ENCODE data around the gene STAT5B. TPM values are rescaled to one million over a fixed set of nuclear protein-coding genes. Genes with fewer than 3 reads are reported as not detected.

Gene STAT5B
- total RNA-seq, 1 experiment from 2014 or later = 102 TPM

DNA sequence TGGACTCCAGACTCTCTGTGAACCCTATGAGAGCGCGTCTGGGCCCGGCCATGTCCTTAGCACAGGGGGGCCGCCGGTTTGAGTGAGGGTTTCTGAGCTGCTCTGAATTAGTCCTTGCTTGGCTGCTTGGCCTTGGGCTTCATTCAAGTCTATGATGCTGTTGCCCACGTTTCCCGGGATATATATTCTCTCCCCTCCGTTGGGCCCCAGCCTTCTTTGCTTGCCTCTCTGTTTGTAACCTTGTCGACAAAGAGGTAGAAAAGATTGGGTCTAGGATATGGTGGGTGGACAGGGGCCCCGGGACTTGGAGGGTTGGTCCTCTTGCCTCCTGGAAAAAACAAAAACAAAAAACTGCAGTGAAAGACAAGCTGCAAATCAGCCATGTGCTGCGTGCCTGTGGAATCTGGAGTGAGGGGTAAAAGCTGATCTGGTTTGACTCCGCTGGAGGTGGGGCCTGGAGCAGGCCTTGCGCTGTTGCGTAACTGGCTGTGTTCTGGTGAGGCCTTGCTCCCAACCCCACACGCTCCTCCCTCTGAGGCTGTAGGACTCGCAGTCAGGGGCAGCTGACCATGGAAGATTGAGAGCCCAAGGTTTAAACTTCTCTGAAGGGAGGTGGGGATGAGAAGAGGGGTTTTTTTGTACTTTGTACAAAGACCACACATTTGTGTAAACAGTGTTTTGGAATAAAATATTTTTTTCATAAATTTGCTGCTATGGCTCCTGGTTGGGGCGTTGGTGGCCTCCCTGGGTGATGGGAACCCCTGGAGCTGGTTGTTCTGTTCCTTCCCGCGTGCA, 35.2 kb upstream of the STAT5B start:
- Histone ChIP-seq H3K27me3 (ENCODE audit: control insufficient read depth, insufficient read depth, low read length) (no peaks in the 10 kb centered on the region), H3K27ac (ENCODE audit: low read length) (peak overlapping the region; percentile 84), H3K4me1 (ENCODE audit: control insufficient read depth, insufficient read depth, low read length) (peaks cover 46% of the 10 kb centered on the region), H3K36me3 (ENCODE audit: control insufficient read depth, insufficient read depth, low read length) (no peaks in the 10 kb centered on the region), H3K9me3 (ENCODE audit: control insufficient read depth, insufficient read depth, low read depth, low read length) (no peaks in the 10 kb centered on the region), H3K4me3 (ENCODE audit: low read depth in 2 of 2, low read length in 2 of 2) (no peak overlapping the region)
- ATAC-seq (peak; percentile 42), DNase-seq (ENCODE audit: low read depth, low spot score) (no peak)
- TSS peak; percentile 89 for BruUV-seq (replicated peaks)
- in situ Hi-C loops (cut with HindIII; ENCODE audit: low pct_unique_long_range_greater_than_20kb, low sequenced_read_pairs) = no loop called here
- intact Hi-C loops (cut with micrococcal nuclease; ENCODE audit: unreplicated experiment) = loop anchor here (10.0 kb wide), 1 partner anchor 213 kb away; no protein-coding TSS in a partner anchor
- POLR2A ChIA-PET = no interaction called here
- CTCF ChIA-PET = interaction anchor here (0.7 kb wide), 1 partner anchor 59 kb away, joined by 3 read pairs; no protein-coding TSS in a partner anchor
- no peak for TF ChIP-seq POLR2AphosphoS5 (IDR thresholded peaks at IDR 0.05; ENCODE audit: low read depth, low read length)
- TF ChIP-seq TCF7L2 (IDR thresholded peaks at IDR 0.05; ENCODE audit: low read depth, low read length) = no peak
- TF ChIP-seq, protein P1, sequence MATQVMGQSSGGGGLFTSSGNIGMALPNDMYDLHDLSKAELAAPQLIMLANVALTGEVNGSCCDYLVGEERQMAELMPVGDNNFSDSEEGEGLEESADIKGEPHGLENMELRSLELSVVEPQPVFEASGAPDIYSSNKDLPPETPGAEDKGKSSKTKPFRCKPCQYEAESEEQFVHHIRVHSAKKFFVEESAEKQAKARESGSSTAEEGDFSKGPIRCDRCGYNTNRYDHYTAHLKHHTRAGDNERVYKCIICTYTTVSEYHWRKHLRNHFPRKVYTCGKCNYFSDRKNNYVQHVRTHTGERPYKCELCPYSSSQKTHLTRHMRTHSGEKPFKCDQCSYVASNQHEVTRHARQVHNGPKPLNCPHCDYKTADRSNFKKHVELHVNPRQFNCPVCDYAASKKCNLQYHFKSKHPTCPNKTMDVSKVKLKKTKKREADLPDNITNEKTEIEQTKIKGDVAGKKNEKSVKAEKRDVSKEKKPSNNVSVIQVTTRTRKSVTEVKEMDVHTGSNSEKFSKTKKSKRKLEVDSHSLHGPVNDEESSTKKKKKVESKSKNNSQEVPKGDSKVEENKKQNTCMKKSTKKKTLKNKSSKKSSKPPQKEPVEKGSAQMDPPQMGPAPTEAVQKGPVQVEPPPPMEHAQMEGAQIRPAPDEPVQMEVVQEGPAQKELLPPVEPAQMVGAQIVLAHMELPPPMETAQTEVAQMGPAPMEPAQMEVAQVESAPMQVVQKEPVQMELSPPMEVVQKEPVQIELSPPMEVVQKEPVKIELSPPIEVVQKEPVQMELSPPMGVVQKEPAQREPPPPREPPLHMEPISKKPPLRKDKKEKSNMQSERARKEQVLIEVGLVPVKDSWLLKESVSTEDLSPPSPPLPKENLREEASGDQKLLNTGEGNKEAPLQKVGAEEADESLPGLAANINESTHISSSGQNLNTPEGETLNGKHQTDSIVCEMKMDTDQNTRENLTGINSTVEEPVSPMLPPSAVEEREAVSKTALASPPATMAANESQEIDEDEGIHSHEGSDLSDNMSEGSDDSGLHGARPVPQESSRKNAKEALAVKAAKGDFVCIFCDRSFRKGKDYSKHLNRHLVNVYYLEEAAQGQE (IDR thresholded peaks at IDR 0.05; ENCODE audit: insufficient read depth in 1 of 2, low read depth in 2 of 2, low read length in 1 of 2) = no peak
- TF ChIP-seq CTCF (IDR thresholded peaks at IDR 0.05) = no peak
- TF ChIP-seq SIN3A (IDR thresholded peaks at IDR 0.05; ENCODE audit: borderline replicate concordance, insufficient read depth, low read depth, low read length) = no peak

DNA sequence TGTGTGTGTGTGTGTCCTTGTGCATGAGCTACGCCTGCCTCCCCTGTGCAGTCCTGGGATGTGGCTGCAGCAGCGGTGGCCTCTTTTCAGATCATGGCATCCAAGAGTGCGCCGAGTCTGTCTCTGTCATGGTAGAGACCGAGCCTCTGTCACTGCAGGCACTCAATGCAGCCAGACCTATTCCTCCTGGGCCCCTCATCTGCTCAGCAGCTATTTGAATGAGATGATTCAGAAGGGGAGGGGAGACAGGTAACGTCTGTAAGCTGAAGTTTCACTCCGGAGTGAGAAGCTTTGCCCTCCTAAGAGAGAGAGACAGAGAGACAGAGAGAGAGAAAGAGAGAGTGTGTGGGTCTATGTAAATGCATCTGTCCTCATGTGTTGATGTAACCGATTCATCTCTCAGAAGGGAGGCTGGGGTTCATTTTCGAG, 34.6 kb upstream of the STAT5B start:
- Histone ChIP-seq H3K4me3 (ENCODE audit: low read depth in 2 of 2, low read length in 2 of 2) (no peak overlapping the region), H3K27ac (ENCODE audit: low read length) (peak overlapping the region; percentile 84), H3K27me3 (ENCODE audit: control insufficient read depth, insufficient read depth, low read length) (no peaks in the 10 kb centered on the region), H3K4me1 (ENCODE audit: control insufficient read depth, insufficient read depth, low read length) (peaks cover 43% of the 10 kb centered on the region), H3K36me3 (ENCODE audit: control insufficient read depth, insufficient read depth, low read length) (no peaks in the 10 kb centered on the region), H3K9me3 (ENCODE audit: control insufficient read depth, insufficient read depth, low read depth, low read length) (no peaks in the 10 kb centered on the region)
- ChIA-PET POLR2A (no interaction called here), CTCF (interaction anchor here (0.7 kb wide), 1 partner anchor 58 kb away, joined by 3 read pairs; no protein-coding TSS in a partner anchor)
- DNase-seq (ENCODE audit: low read depth, low spot score) = no peak
- no TSS peak for BruUV-seq (replicated peaks)
- intact Hi-C loops (cut with micrococcal nuclease; ENCODE audit: unreplicated experiment) = loop anchor here (10.0 kb wide), 1 partner anchor 214 kb away; no protein-coding TSS in a partner anchor
- TF ChIP-seq POLR2AphosphoS5 (IDR thresholded peaks at IDR 0.05; ENCODE audit: low read depth, low read length) (peak; percentile 39; the same call in 1 of the 2 replicates), SIN3A (IDR thresholded peaks at IDR 0.05; ENCODE audit: borderline replicate concordance, insufficient read depth, low read depth, low read length) (no peak)
- no peak for ATAC-seq
- in situ Hi-C loops (cut with HindIII; ENCODE audit: low pct_unique_long_range_greater_than_20kb, low sequenced_read_pairs) = no loop called here
